ENCODE data around the gene KCTD1. TPM values are rescaled to one million over a fixed set of nuclear protein-coding genes. Genes with fewer than 3 reads are reported as not detected.

The KCTD1 gene
- total RNA-seq, 1 donor from 2014 or later: 1.3 TPM

GRCh38 chr18:26436176-26437051, 111.9 kb downstream of the KCTD1 start:
- H3K9me3 ChIP-seq: no peaks in the 10 kb centered on the region
- H3K36me3 ChIP-seq: no peaks in the 10 kb centered on the region
- intact Hi-C loops (cut with DNase I): no loop called here
- TF ChIP-seq, protein P1, sequence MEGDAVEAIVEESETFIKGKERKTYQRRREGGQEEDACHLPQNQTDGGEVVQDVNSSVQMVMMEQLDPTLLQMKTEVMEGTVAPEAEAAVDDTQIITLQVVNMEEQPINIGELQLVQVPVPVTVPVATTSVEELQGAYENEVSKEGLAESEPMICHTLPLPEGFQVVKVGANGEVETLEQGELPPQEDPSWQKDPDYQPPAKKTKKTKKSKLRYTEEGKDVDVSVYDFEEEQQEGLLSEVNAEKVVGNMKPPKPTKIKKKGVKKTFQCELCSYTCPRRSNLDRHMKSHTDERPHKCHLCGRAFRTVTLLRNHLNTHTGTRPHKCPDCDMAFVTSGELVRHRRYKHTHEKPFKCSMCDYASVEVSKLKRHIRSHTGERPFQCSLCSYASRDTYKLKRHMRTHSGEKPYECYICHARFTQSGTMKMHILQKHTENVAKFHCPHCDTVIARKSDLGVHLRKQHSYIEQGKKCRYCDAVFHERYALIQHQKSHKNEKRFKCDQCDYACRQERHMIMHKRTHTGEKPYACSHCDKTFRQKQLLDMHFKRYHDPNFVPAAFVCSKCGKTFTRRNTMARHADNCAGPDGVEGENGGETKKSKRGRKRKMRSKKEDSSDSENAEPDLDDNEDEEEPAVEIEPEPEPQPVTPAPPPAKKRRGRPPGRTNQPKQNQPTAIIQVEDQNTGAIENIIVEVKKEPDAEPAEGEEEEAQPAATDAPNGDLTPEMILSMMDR (IDR thresholded peaks at IDR 0.05): no peak
- H3K4me1 ChIP-seq: no peaks in the 10 kb centered on the region
- no peak overlapping the region for H3K4me3 ChIP-seq
- H3K27me3 ChIP-seq: no peaks in the 10 kb centered on the region
- DNase-seq (ENCODE audit: low spot score in 2 of 2): no peak
- H3K27ac ChIP-seq: no peak overlapping the region

DNA sequence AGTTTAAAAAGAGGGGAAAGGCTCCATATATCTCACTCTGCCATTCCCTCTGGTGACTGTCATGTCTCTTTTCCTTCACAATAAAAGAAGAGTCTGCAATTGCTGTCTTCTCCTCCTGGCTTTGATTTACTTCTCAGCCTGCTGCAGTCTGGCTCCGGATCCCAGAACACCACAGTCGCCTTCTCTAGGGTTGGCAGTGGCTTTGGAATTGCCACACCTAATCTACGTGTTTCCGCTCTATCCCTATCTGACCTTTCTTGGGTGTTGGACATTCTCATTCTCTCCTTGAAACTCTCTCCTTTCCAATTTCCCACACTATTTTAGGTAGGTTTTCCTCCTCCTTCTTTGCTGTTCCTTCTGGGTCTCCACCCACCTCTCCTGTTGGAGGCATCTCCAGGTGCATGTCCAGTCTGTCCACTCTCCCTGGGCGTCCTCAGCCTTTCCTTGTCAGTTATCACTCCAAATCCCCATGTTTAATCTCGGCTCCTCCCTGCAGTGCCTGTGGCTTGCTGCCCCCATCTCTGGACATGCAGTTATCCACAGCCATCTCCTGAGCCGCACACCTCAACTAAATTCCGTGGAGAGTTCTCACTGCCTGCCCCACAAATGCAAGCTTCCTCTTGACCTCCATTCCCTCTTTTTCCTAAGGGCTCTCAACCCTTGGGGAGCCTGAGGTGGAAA, 112.8 kb downstream of the KCTD1 start:
- H3K27me3 ChIP-seq: no peaks in the 10 kb centered on the region
- TF ChIP-seq, protein P1 (IDR thresholded peaks at IDR 0.05): no peak
- no peaks in the 10 kb centered on the region for H3K36me3 ChIP-seq
- no peaks in the 10 kb centered on the region for H3K4me1 ChIP-seq
- no peak overlapping the region for H3K4me3 ChIP-seq
- intact Hi-C loops (cut with DNase I): no loop called here
- no peaks in the 10 kb centered on the region for H3K9me3 ChIP-seq
- DNase-seq (ENCODE audit: low spot score in 2 of 2): no peak
- no peak overlapping the region for H3K27ac ChIP-seq

DNA sequence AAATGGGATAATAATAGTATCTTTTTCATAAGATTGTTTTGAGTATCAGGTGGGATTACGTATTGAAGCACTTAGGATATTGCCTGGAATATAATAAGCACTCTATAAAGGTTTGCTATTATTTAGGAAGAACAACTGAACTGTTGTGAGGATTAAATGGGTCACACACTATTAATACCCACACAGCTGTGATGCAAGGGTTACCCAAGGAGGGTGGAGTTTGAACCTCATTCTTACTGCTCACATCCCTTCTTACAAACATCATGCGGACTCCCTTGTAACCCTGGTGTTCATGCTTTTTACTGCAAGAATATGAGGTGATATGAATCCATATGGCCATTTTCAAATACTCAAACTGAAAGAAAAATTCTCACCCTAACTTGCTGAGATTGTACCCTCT, 113.5 kb downstream of the KCTD1 start:
- Histone ChIP-seq H3K27me3 (no peaks in the 10 kb centered on the region), H3K4me1 (no peaks in the 10 kb centered on the region), H3K27ac (no peak overlapping the region), H3K4me3 (no peak overlapping the region), H3K36me3 (no peaks in the 10 kb centered on the region), H3K9me3 (no peaks in the 10 kb centered on the region)
- TF ChIP-seq, protein P1 (IDR thresholded peaks at IDR 0.05): no peak
- no peak for DNase-seq (ENCODE audit: low spot score in 2 of 2)
- intact Hi-C loops (cut with DNase I): no loop called here

DNA sequence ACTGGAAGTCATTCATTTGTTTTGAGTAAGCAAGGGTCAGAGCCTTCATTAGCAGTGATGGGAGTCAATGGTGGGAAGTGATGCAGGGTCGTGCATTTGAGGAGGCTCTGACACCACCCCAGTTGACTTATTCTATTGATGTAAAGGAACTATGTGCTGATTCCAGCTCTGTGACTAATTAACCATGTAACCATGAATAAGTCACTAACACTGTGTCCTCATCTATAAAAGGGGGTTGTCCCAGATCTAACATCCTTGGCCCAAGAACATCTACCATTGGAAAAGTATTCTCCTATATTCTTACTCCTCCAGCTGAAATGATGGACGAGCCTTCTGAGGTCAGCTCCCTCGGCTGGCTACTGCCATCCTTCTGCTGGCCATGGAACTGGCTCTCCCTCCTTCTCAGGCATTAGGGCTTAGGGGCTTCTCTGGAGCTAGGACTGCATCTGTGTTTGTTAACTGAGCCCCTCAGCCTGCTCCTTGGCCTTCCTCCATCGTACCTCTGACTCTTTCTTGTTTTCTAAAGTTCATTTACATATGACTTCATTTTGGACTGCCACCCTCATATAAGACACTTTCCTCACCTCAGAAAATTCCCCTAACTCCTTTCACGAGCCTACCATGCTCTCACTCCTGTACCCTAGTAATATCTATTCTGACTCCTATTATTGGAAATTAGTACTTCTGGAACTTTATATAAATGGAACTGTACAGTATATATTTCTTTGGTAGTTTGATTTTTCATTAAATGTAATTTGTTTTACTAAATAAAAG, 115.5 kb downstream of the KCTD1 start:
- no peak for DNase-seq (ENCODE audit: low spot score in 2 of 2)
- Histone ChIP-seq H3K36me3 (no peaks in the 10 kb centered on the region), H3K27me3 (no peaks in the 10 kb centered on the region), H3K4me3 (no peak overlapping the region), H3K4me1 (no peaks in the 10 kb centered on the region), H3K9me3 (no peaks in the 10 kb centered on the region), H3K27ac (no peak overlapping the region)
- intact Hi-C loops (cut with DNase I): no loop called here
- TF ChIP-seq, protein P1 (IDR thresholded peaks at IDR 0.05): no peak

GRCh38 chr18:26429535-26430226, 118.7 kb downstream of the KCTD1 start:
- H3K9me3 ChIP-seq: no peaks in the 10 kb centered on the region
- TF ChIP-seq, protein P1 (IDR thresholded peaks at IDR 0.05): no peak

More at GRCh38 chr18:26429535-26430226, 118.7 kb downstream of the KCTD1 start:
- DNase-seq (ENCODE audit: low spot score in 2 of 2): no peak
- no peaks in the 10 kb centered on the region for H3K4me1 ChIP-seq
- H3K27ac ChIP-seq: no peak overlapping the region
- H3K36me3 ChIP-seq: no peaks in the 10 kb centered on the region
- intact Hi-C loops (cut with DNase I): no loop called here
- no peaks in the 10 kb centered on the region for H3K27me3 ChIP-seq
- H3K4me3 ChIP-seq: no peak overlapping the region
